Measurements from ENCODE around the gene M1AP.

DNA sequence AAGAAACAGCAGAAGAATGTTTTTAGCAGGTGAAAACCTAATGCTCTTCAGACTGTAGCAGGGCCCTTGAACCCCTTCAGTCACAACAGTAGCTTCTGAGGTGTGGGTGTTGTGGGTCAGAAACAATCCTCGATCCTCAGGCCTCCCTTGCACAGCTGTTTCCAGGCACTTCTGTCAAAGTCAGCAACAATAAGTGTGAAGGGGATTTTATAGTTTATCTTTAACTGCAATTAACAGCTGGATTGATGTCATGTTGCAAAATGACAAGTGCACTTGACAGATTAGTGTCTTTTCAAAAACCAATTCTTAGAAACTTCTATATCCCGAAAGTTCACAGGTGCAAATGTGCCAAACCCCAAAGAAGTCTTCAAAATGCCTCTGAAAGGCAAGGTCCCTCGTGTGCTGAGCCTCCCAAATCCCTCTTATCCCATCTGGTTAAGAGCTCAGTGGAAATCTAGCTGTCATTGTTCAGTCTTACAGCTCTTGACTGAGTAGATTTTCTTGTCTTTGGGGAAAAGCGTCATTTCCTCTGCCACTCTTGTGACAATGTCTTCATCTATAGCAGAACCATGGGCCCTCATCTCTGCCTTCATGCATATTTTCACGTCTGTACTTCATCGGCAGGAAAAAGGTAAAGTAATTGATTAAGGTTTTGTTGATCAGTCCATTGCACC is 29.6 kb downstream of the M1AP start:
- TF ChIP-seq, protein P1, sequence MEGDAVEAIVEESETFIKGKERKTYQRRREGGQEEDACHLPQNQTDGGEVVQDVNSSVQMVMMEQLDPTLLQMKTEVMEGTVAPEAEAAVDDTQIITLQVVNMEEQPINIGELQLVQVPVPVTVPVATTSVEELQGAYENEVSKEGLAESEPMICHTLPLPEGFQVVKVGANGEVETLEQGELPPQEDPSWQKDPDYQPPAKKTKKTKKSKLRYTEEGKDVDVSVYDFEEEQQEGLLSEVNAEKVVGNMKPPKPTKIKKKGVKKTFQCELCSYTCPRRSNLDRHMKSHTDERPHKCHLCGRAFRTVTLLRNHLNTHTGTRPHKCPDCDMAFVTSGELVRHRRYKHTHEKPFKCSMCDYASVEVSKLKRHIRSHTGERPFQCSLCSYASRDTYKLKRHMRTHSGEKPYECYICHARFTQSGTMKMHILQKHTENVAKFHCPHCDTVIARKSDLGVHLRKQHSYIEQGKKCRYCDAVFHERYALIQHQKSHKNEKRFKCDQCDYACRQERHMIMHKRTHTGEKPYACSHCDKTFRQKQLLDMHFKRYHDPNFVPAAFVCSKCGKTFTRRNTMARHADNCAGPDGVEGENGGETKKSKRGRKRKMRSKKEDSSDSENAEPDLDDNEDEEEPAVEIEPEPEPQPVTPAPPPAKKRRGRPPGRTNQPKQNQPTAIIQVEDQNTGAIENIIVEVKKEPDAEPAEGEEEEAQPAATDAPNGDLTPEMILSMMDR (IDR thresholded peaks at IDR 0.05; ENCODE audit: borderline replicate concordance, extremely low read depth, low read length, poor library complexity, severe bottlenecking) = no peak
- no peak for TF ChIP-seq EZH2 (IDR thresholded peaks at IDR 0.05; ENCODE audit: borderline replicate concordance, low read depth, low read length, severe bottlenecking)

All from DND-41 (cell line).